ENCODE data around the gene KCNH4. TPM values are rescaled to one million over a fixed set of nuclear protein-coding genes. Genes with fewer than 3 reads are reported as not detected.

The KCNH4 gene
- total and polyA plus RNA-seq, 9 of the 15 experiments (the other 6 are each of a cell fraction or from before 2014, with no cell fraction given) = 0.10 to 1.8 (median 0.50) TPM

DNA sequence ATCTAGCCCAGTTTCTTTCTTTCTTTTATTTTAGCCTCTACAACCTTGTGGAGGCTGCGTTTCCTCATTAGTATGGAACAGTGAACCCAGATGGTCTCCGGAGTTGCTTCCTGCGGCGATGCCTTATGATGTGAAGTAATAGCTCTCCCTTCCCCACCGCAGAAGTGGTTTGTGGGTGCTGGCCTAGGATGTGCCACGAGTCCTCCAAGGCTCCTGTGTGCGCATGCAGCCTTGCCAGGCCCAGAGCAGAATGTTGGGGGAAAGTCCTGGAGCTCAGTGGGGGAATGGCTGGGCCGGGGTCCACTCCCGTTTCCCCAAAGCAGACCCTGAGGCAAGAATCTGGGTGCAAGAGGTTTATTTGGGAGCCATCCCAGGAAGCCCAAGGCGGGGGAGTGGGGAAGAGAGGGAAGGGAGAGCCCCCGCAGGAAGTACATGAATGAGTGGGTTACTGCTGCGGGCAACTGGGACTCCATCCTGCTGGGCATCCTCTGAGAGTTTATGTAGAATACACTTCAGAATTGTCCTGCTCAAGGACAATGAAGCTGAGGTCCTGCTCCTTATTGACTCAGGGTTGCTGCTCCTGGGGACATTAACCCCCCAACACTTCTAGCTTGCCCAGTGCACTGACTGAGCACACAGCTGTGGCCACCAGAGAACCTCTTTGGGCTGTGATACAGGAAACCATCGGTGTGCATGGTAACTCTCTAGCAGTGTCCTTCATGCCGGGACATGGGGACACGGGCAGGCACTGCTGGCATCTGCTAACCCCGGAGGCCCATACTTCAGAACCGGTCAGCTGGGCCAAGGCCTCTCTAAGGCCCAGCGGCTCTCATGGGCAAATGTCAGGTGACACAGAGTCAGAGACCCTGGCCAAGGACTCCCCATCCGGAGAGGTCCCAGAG lies 8.1 kb upstream of the KCNH4 start:
- no peak for FAIRE-seq
- no peaks in the 10 kb centered on the region for H4K20me1 ChIP-seq (replicated peaks; ENCODE audit: control insufficient read depth, insufficient read depth, low read length)
- peaks cover 13 to 45% of the 10 kb centered on the region in 2 experiments; a peak in 4 of 5 replicates for H3K4me1 ChIP-seq (replicated peaks in 1 of 2; ENCODE audit: control insufficient read depth in 2 of 2, insufficient read depth in 2 of 2, low read length in 2 of 2)
- POLR2A ChIA-PET = interaction anchor here (0.5 to 1.2 kb wide), 2 partner anchors 9 to 89 kb away, joined by 3 read pairs; no protein-coding TSS in a partner anchor
- peak overlapping the region in 1 of 2 experiments; percentile 61; a peak in 1 of 4 replicates for H3K9ac ChIP-seq (ENCODE audit: insufficient read depth in 1 of 2, low read depth in 2 of 2, low read length in 2 of 2)
- H2AFZ ChIP-seq (ENCODE audit: low read depth, low read length) = no peak overlapping the region
- in situ Hi-C loops (cut with MboI) (no loop called here), intact Hi-C loops (cut with micrococcal nuclease) (loop anchor here (10.0 kb wide), 1 partner anchor 216 kb away; no protein-coding TSS in a partner anchor)
- CTCF ChIA-PET (ENCODE audit: low intra/inter-chr PET ratio) = no interaction called here
- no peak overlapping the region for H3K27ac ChIP-seq (ENCODE audit: extremely low read depth, low read depth, low read length)
- ATAC-seq = no peak
- no peaks in the 10 kb centered on the region for H3K27me3 ChIP-seq (ENCODE audit: control insufficient read depth in 2 of 2, insufficient read depth in 2 of 2, low read length in 2 of 2)
- no peaks in the 10 kb centered on the region for H3K9me3 ChIP-seq (replicated peaks; ENCODE audit: control insufficient read depth, insufficient read depth, low read depth, low read length)
- TF ChIP-seq POLR2G (IDR thresholded peaks at IDR 0.05; ENCODE audit: low read depth, low read length) (0 out of 2 replicates have a peak, but pooled peaks have one; percentile 8), RAD51 (IDR thresholded peaks at IDR 0.05; ENCODE audit: borderline replicate concordance, low read depth) (no peak)
- H3K9me1 ChIP-seq (ENCODE audit: control insufficient read depth, insufficient read depth, low read length) = no peaks in the 10 kb centered on the region
- H3K4me3 ChIP-seq = no peak overlapping the region
- H3K79me2 ChIP-seq (ENCODE audit: control insufficient read depth, insufficient read depth, low read length) = peaks cover 9% of the 10 kb centered on the region; the same call in 2 of the 3 replicates
- peaks cover 2% of the 10 kb centered on the region; the same call in 1 of the 3 replicates for H3K36me3 ChIP-seq (ENCODE audit: control insufficient read depth, insufficient read depth, low read length)
- BruUV-seq (replicated peaks) = no TSS peak
- WGBS (ENCODE audit: insufficient coverage, low coverage, missing lambda C conversion rate) = 73% methylated on average over 19 of the region's 19 CpGs
- no peak overlapping the region for H3K4me2 ChIP-seq (ENCODE audit: insufficient read depth, low read length)
- no peak for DNase-seq (ENCODE audit: extremely low read depth in 1 of 4, low spot score in 3 of 4)

GRCh38 chr17:42187833-42188232 lies 6.9 kb upstream of the KCNH4 start:
- no peak for DNase-seq (ENCODE audit: extremely low read depth in 1 of 4, low spot score in 3 of 4)
- Histone ChIP-seq H3K9me1 (ENCODE audit: control insufficient read depth, insufficient read depth, low read length) (no peaks in the 10 kb centered on the region), H3K4me1 (replicated peaks in 1 of 2; ENCODE audit: control insufficient read depth in 2 of 2, insufficient read depth in 2 of 2, low read length in 2 of 2) (peaks cover 17 to 48% of the 10 kb centered on the region in 2 experiments; a peak in 4 of 5 replicates), H3K4me2 (ENCODE audit: insufficient read depth, low read length) (no peak overlapping the region), H4K20me1 (replicated peaks; ENCODE audit: control insufficient read depth, insufficient read depth, low read length) (no peaks in the 10 kb centered on the region), H3K79me2 (ENCODE audit: control insufficient read depth, insufficient read depth, low read length) (peaks cover 10% of the 10 kb centered on the region; the same call in 2 of the 3 replicates), H2AFZ (ENCODE audit: low read depth, low read length) (no peak overlapping the region), H3K9me3 (replicated peaks; ENCODE audit: control insufficient read depth, insufficient read depth, low read depth, low read length) (no peaks in the 10 kb centered on the region), H3K36me3 (ENCODE audit: control insufficient read depth, insufficient read depth, low read length) (peaks cover 2% of the 10 kb centered on the region; the same call in 1 of the 3 replicates), H3K9ac (ENCODE audit: insufficient read depth in 1 of 2, low read depth in 2 of 2, low read length in 2 of 2) (no peak overlapping the region), H3K27ac (ENCODE audit: extremely low read depth, low read depth, low read length) (no peak overlapping the region), H3K27me3 (ENCODE audit: control insufficient read depth in 2 of 2, insufficient read depth in 2 of 2, low read length in 2 of 2) (no peaks in the 10 kb centered on the region), H3K4me3 (no peak overlapping the region)
- no peak for FAIRE-seq
- no TSS peak for BruUV-seq (replicated peaks)
- intact Hi-C loops (cut with micrococcal nuclease) (loop anchor here (10.0 kb wide), 1 partner anchor 217 kb away; no protein-coding TSS in a partner anchor), in situ Hi-C loops (cut with MboI) (no loop called here)
- 40% methylated on average over 2 of the region's 2 CpGs for WGBS (ENCODE audit: insufficient coverage, low coverage, missing lambda C conversion rate)
- CTCF ChIA-PET (ENCODE audit: low intra/inter-chr PET ratio) = no interaction called here
- POLR2A ChIA-PET = interaction anchor here (0.6 to 1.8 kb wide), 5 partner anchors 9 to 249 kb away, joined by 3 to 5 read pairs (median 3); no protein-coding TSS in a partner anchor
- no peak for ATAC-seq
- no peak for TF ChIP-seq NR3C1 (CRISPR knock-in tag; IDR thresholded peaks at IDR 0.05)
- TF ChIP-seq CC2D1A (IDR thresholded peaks at IDR 0.05) = no peak
- TF ChIP-seq DIDO1 (tag; IDR thresholded peaks at IDR 0.05; ENCODE audit: low read depth) = no peak

All from K562 (cell line).